CD4-positive, alpha-beta memory T cell (primary cell): ENCODE data around the gene KRTAP10-5. TPM values are rescaled to one million over a fixed set of nuclear protein-coding genes. Genes with fewer than 3 reads are reported as not detected.
A peak's percentile ranks its signal among the peaks of the same experiment; 100 is the strongest.

Source experiments
- CTCF ChIA-PET: fragments of 350-600 bp; sonication (Branson Sonifier 250); formaldehyde crosslinking; loops from one replicate; lab custom pipeline; 2021; ENCODE audit warnings: inconsistent platforms; ENCODE audit not compliant: partially characterized antibody; lab: Charles Lee
- POLR2A ChIA-PET: fragments of 350-600 bp; sonication (Branson Sonifier 250); formaldehyde crosslinking; loops from one replicate; lab custom pipeline; 2021; ENCODE audit not compliant: partially characterized antibody; lab: Charles Lee
- DNase-seq, 5 donors: peaks; one replicate each; pipeline versions ENCODE4 v3.0.0 to v3.0.0-alpha.2; 2020 to 2022; ENCODE audit warnings: mixed read lengths in 1 of 5
- H3K27ac ChIP-seq: one replicate; pipeline ENCODE4 v1.7.0; 2013; ENCODE audit warnings: low read depth, low read length
- H3K27me3 ChIP-seq: 2 replicates; pipeline ENCODE4 v1.7.0; 2013; ENCODE audit warnings: mild to moderate bottlenecking, low read length, moderate library complexity; ENCODE audit not compliant: insufficient read depth
- H3K36me3 ChIP-seq: 2 replicates; pipeline ENCODE4 v1.7.0; 2013; ENCODE audit warnings: mild to moderate bottlenecking, low read length, moderate library complexity; ENCODE audit not compliant: insufficient read depth
- H3K4me1 ChIP-seq: 2 replicates; pipeline ENCODE4 v1.7.0; 2013; ENCODE audit warnings: mild to moderate bottlenecking, low read length, moderate library complexity; ENCODE audit not compliant: insufficient read depth
- H3K4me3 ChIP-seq, 2 donors: one replicate each; pipeline ENCODE4 v1.7.0; 2013; ENCODE audit warnings: low read length in 2 of 2, mild to moderate bottlenecking in 1 of 2
- H3K9me3 ChIP-seq, 2 donors: one replicate each; pipeline ENCODE4 v1.7.0; 2013; ENCODE audit warnings: low read length in 2 of 2, control low read depth in 1 of 2; ENCODE audit not compliant: control insufficient read depth in 1 of 2
- H3K27ac Mint-ChIP-seq, 7 donors: one replicate each; pipeline ENCODE4 v1.8.0; 2020 to 2021; ENCODE audit warnings: mixed read lengths in 7 of 7, mild to moderate bottlenecking in 6 of 7, inconsistent platforms in 3 of 7, moderate library complexity in 3 of 7
- H3K27me3 Mint-ChIP-seq, 2 donors: one replicate each; pipeline ENCODE4 v1.8.0; 2020 to 2021; ENCODE audit warnings: mixed read lengths in 2 of 2
- H3K36me3 Mint-ChIP-seq, 2 donors: one replicate each; pipeline ENCODE4 v1.8.0; 2020 to 2021; ENCODE audit warnings: mixed read lengths in 2 of 2, inconsistent platforms in 1 of 2, mild to moderate bottlenecking in 1 of 2
- H3K4me1 Mint-ChIP-seq, 4 donors: one replicate each; pipeline ENCODE4 v1.8.0; 2020 to 2021; ENCODE audit warnings: mixed read lengths in 4 of 4, mild to moderate bottlenecking in 1 of 4
- H3K4me3 Mint-ChIP-seq, 8 donors: one replicate each; pipeline ENCODE4 v1.8.0; 2020 to 2021; ENCODE audit warnings: mixed read lengths in 8 of 8, mild to moderate bottlenecking in 7 of 8, moderate library complexity in 6 of 8, inconsistent platforms in 3 of 8
- H3K9me3 Mint-ChIP-seq, 8 donors: one replicate each; pipeline ENCODE4 v1.8.0; 2020 to 2021; ENCODE audit warnings: mixed read lengths in 8 of 8, mild to moderate bottlenecking in 5 of 8, inconsistent platforms in 3 of 8, moderate library complexity in 1 of 8
- intact Hi-C: fragments of 100-400 bp; cut with micrococcal nuclease; formaldehyde crosslinking; loops from one replicate; pipeline ENCODE4 v1.15.1; 2023
- polyA plus RNA-seq, 2 donors: library from polyadenylated mRNA; unstranded; fragments of 300-500 nt; fragmentation: Illumina TruSeq; gene quantifications; one replicate each; pipeline ENCODE4 v1.2.3, GENCODE V29; 2021
- total RNA-seq, 2 experiments: library from RNA; stranded (reverse); gene quantifications; one replicate each; pipeline ENCODE4 v1.2.3, GENCODE V29; 2021

KRTAP10-5 gene
- total and polyA plus RNA-seq, 4 experiments from 2014 or later: not detected

- peaks cover 5 to 7% of the 10 kb centered on the region in 2 donors for H3K27me3 Mint-ChIP-seq
- H3K27me3 ChIP-seq: no peaks in the 10 kb centered on the region
- H3K4me1 Mint-ChIP-seq: peaks cover 0 to 5% (median under 1%) of the 10 kb centered on the region in 4 donors
- no peak overlapping the region for H3K27ac ChIP-seq
- H3K4me1 ChIP-seq: no peaks in the 10 kb centered on the region
- H3K4me3 ChIP-seq: no peak overlapping the region
- no peaks in the 10 kb centered on the region for H3K36me3 ChIP-seq
- no peak overlapping the region for H3K4me3 Mint-ChIP-seq
- intact Hi-C loops: no loop called here
- no peak overlapping the region for H3K27ac Mint-ChIP-seq
- CTCF ChIA-PET: no interaction called here
- no peaks in the 10 kb centered on the region for H3K9me3 ChIP-seq
- POLR2A ChIA-PET: no interaction called here
- H3K9me3 Mint-ChIP-seq: no peaks in the 10 kb centered on the region
- no peak for DNase-seq
- no peaks in the 10 kb centered on the region for H3K36me3 Mint-ChIP-seq
Measured at GRCh38 chr21:44533891-44534627, 46.3 kb downstream of the KRTAP10-5 start.

DNA sequence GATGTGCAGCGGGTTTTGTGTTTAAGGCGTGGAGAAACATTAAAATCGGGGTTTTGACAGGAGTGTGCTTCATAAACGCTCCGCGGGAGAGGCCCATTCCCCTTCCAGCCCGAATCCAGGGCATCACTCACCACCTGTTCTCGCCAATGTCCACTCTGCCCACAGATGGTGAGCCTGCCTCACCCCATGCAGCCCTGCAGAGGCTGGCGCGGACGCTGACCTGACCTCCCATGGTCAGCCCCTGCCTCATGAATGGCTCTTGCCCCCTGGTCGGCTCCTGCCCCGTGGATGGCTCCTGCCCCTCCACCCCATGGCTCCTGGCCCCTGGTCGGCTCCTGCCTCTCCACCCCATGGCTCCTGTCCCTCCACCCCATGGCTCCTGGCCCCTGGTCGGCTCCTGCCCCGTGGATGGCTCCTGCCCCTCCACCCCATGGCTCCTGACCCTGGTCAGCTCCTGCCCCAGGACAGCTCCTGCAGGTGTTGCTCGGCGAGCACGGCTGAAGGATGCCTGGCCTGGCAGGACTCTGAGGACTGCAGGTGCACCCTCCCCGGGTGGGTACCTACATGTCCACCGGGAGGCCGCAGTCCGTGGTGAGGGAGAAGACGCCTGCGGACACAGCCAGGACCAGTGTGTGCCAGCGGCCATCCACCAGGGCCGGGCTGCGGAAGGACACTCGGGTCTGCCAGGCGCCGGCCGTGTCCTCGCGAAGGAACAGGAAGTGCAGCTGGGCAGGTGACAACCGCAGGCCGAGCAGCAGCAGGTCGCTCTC lies 47.1 kb downstream of the KRTAP10-5 start:
- CTCF ChIA-PET: no interaction called here

DNA sequence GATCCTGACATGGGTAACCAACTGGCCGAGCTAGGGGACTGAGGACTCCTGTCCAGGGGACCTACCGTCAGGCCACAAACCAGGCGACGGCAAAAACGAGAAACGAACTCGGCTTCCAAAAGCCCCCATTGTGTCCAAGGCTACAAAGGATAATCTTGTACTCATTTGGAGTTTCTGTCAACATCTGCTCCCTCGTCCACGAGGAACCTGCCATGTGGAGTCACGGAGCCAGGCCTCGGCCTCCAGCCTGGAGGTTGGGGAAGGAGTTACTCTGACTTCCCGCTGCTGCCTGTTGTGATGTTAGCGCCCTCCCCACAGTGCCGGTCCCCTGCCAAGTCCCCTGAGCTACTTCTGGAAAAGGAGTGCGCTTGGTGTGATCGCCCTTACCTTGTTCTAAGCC lies 47.7 kb downstream of the KRTAP10-5 start:
- no peak for DNase-seq
- CTCF ChIA-PET: no interaction called here
- no peak overlapping the region for H3K27ac ChIP-seq

More for the DNA sequence above, 47.1 kb downstream of the KRTAP10-5 start:
- Mint-ChIP-seq H3K27me3 (peaks cover 5 to 6% of the 10 kb centered on the region in 2 donors), H3K36me3 (no peaks in the 10 kb centered on the region), H3K27ac (peak overlapping the region in 1 of 7 donors; percentile 83), H3K4me3 (no peak overlapping the region), H3K4me1 (peaks cover 0 to 4% (median under 1%) of the 10 kb centered on the region in 4 donors), H3K9me3 (no peaks in the 10 kb centered on the region)
- no peak overlapping the region for H3K4me3 ChIP-seq
- peak in 1 of 5 donors; percentile 25 for DNase-seq
- no peaks in the 10 kb centered on the region for H3K9me3 ChIP-seq
- H3K27me3 ChIP-seq: no peaks in the 10 kb centered on the region
- H3K27ac ChIP-seq: no peak overlapping the region
- H3K36me3 ChIP-seq: no peaks in the 10 kb centered on the region
- intact Hi-C loops: no loop called here
- POLR2A ChIA-PET: interaction anchor here (0.6 kb wide), 1 partner anchor 11 kb away, joined by 3 read pairs; no protein-coding TSS in a partner anchor
- H3K4me1 ChIP-seq: no peaks in the 10 kb centered on the region

DNA sequence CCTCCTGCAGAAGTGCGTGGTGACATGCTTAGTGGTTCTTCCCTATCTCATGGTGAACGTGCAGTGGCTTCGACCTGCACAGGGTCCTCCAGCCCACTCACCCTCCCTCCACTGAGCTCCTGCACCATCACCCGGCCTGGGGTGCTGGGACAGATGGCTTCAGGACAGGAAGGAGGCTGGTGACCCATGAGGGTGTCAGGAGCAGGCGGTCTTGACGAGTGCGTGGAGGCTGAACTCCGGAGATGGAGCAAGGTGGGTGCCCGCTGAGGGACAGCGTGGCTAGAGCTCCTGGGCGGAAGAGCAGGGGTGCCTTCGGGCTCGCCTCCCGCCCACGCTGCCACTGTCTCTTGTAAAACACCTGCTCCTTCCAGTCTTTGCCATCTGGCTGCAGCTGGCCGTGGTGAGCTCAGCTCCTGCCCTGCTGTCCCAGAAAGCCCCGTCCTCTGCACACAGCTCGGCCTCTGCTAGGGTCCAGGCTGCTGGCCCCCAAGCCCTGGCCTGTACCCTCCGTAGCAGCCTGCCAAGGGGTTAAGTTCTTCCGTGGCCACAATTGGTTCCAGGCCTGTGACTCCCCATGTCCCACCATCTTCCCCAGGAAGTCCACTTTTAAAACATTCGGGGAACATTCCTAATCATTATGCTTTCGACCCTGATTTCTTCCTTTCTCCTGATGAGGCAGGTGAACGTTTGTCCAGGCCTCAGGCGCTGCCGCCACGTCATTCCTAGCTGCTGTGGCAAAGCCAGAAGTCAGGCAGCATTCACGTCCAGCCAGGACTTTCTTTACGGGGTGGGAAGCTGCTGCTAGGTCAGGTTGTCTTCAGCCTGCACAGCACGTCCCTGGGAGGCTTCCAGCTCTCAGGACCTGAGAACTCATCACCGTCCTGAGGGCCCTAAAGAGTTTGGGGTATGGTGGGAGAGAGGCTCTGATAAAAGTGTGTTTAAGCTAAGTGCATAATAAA lies 48.5 kb downstream of the KRTAP10-5 start:
- H3K4me3 ChIP-seq: no peak overlapping the region
- peaks cover 0 to 4% (median 0%) of the 10 kb centered on the region in 4 donors for H3K4me1 Mint-ChIP-seq
- H3K9me3 ChIP-seq: no peaks in the 10 kb centered on the region
- ChIA-PET POLR2A (interaction anchor here (0.6 kb wide), 1 partner anchor 13 kb away, joined by 3 read pairs; no protein-coding TSS in a partner anchor), CTCF (interaction anchor here (1.0 kb wide), 1 partner anchor 21 kb away, joined by 3 read pairs; no protein-coding TSS in a partner anchor)
- H3K4me3 Mint-ChIP-seq: no peak overlapping the region
- no peak overlapping the region for H3K27ac Mint-ChIP-seq
- H3K4me1 ChIP-seq: no peaks in the 10 kb centered on the region
- peaks cover 0 to 2% of the 10 kb centered on the region in 2 donors for H3K27me3 Mint-ChIP-seq
- no peaks in the 10 kb centered on the region for H3K27me3 ChIP-seq
- H3K36me3 Mint-ChIP-seq: no peaks in the 10 kb centered on the region
- DNase-seq: no peak
- intact Hi-C loops: no loop called here
- no peaks in the 10 kb centered on the region for H3K36me3 ChIP-seq
- no peaks in the 10 kb centered on the region for H3K9me3 Mint-ChIP-seq
- no peak overlapping the region for H3K27ac ChIP-seq

More for the DNA sequence above, 47.7 kb downstream of the KRTAP10-5 start:
- no peaks in the 10 kb centered on the region for H3K9me3 ChIP-seq
- H3K27me3 ChIP-seq: no peaks in the 10 kb centered on the region
- Mint-ChIP-seq H3K9me3 (no peaks in the 10 kb centered on the region), H3K4me1 (peaks cover 0 to 4% (median under 1%) of the 10 kb centered on the region in 4 donors), H3K27ac (no peak overlapping the region), H3K36me3 (no peaks in the 10 kb centered on the region), H3K4me3 (no peak overlapping the region), H3K27me3 (peaks cover 5 to 6% of the 10 kb centered on the region in 2 donors)
- no peaks in the 10 kb centered on the region for H3K4me1 ChIP-seq
- H3K36me3 ChIP-seq: no peaks in the 10 kb centered on the region
- intact Hi-C loops: no loop called here
- no peak overlapping the region for H3K4me3 ChIP-seq
- POLR2A ChIA-PET: interaction anchor here (0.6 kb wide), 1 partner anchor 12 kb away, joined by 3 read pairs; no protein-coding TSS in a partner anchor

DNA sequence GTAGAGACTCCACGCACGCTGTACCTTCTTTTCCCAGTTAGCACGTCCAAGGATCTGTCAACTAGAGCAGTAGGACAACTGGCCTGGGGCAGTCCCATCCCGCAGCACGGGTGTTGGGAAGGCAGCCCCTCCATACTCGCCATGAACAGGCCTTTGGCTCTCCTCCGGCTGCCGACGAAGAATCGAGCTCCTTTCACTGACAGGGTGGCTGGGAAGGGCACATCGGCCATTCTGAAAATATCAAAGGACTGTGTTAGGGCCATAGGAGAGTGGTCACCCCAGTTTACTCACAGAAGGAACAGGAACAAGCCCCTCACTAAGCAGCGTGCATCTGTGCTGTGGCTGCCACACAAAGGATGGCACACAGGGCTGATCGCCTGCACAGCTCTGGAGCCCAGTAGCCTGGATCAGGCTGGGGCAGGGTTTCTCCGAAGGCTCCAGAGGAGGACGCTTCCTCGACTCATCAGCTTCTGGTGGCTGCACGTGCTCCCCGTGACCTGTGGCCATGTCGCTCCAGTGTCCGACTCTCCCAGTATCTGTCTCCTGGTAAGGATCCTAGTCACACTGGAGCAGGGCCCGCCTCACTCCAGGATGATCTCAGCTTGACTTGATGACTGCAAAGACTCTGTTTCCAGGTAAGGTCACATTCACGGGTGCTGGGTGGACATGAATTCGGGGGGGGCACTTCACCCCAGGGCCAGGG lies 49.4 kb downstream of the KRTAP10-5 start:
- Histone ChIP-seq H3K27ac (no peak overlapping the region), H3K9me3 (no peaks in the 10 kb centered on the region), H3K36me3 (no peaks in the 10 kb centered on the region), H3K27me3 (no peaks in the 10 kb centered on the region), H3K4me1 (no peaks in the 10 kb centered on the region), H3K4me3 (no peak overlapping the region)
- ChIA-PET CTCF (interaction anchor here (0.9 to 1.0 kb wide), 2 partner anchors 21 to 212 kb away, joined by 3 read pairs; no protein-coding TSS in a partner anchor), POLR2A (no interaction called here)
- peaks cover 0 to 4% (median 0%) of the 10 kb centered on the region in 4 donors for H3K4me1 Mint-ChIP-seq
- no peaks in the 10 kb centered on the region for H3K9me3 Mint-ChIP-seq
- H3K27me3 Mint-ChIP-seq: peaks cover 0 to 2% of the 10 kb centered on the region in 2 donors
- no peak for DNase-seq
- H3K4me3 Mint-ChIP-seq: no peak overlapping the region
- intact Hi-C loops: no loop called here
- H3K27ac Mint-ChIP-seq: no peak overlapping the region
- no peaks in the 10 kb centered on the region for H3K36me3 Mint-ChIP-seq

DNA sequence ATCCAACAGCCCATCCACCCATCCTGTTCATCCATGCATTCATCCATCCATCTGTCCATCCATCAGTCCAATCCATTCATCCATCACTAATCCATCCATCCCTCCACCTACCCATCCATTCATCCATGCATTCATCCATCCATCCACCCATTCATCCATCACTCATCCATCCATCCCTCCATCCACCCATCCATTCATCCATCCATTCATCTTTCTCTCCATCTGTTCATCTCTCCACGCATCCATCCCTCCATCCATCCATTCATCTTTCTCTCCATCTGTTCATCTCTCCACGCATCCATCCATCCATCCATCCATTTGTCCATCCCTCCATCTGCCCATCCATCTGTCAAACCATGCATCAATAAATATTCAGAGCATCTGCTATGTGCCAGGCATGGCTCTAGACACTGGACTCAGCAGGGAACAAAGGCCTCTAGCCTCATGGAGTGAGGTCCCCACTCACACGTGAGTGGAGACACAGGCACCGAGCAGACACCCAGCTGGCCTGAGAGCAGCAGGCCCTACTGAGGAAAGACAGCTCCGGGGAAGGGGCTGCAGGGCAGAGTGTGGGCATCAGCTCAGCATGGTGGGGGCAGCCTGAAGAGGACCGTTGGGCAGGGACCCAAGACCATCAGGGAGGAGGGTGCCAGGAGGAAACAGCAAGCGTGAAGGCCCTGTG lies 50.0 kb downstream of the KRTAP10-5 start:
- Histone ChIP-seq H3K9me3 (no peaks in the 10 kb centered on the region), H3K4me3 (no peak overlapping the region), H3K27ac (no peak overlapping the region), H3K4me1 (no peaks in the 10 kb centered on the region), H3K36me3 (no peaks in the 10 kb centered on the region), H3K27me3 (no peaks in the 10 kb centered on the region)
- peaks cover 0 to 4% (median 0%) of the 10 kb centered on the region in 4 donors for H3K4me1 Mint-ChIP-seq
- no peaks in the 10 kb centered on the region for H3K9me3 Mint-ChIP-seq
- CTCF ChIA-PET: interaction anchor here (0.9 kb wide), 1 partner anchor 212 kb away, joined by 3 read pairs; no protein-coding TSS in a partner anchor
- H3K27ac Mint-ChIP-seq: peak overlapping the region in 2 of 7 donors; percentile 67 to 82
- no peaks in the 10 kb centered on the region for H3K36me3 Mint-ChIP-seq
- POLR2A ChIA-PET: no interaction called here
- H3K4me3 Mint-ChIP-seq: no peak overlapping the region
- H3K27me3 Mint-ChIP-seq: peaks cover 0 to 2% of the 10 kb centered on the region in 2 donors
- DNase-seq: peak in 1 of 5 donors; percentile 29
- intact Hi-C loops: no loop called here
